ENCODE data around the gene SOX5. TPM values are rescaled to one million over a fixed set of nuclear protein-coding genes. Genes with fewer than 3 reads are reported as not detected.

SOX5 gene
- total and polyA plus RNA-seq, 2 of the 8 experiments (the other 6 are each of a cell fraction or from before 2014, with no cell fraction given), result 2.2 to 2.6 TPM

GRCh38 chr12:23781118-23781517 lies 168.4 kb downstream of the SOX5 start:
- FAIRE-seq (no peak), DNase-seq (ENCODE audit: low read depth in 1 of 2, low spot score in 2 of 2) (no peak)
- Histone ChIP-seq H3K23ac (ENCODE audit: insufficient read length) (no peak overlapping the region), H3K79me2 (ENCODE audit: control insufficient read depth in 1 of 2, insufficient read depth in 2 of 2, low read length in 2 of 2) (no peaks in the 10 kb centered on the region), H3K56ac (replicated peaks; ENCODE audit: insufficient read length, low read depth, low read length) (no peak overlapping the region), H2BK120ac (replicated peaks; ENCODE audit: low read depth, low read length) (no peak overlapping the region), H3K79me1 (ENCODE audit: low read depth, low read length) (no peaks in the 10 kb centered on the region), H3K4ac (replicated peaks; ENCODE audit: insufficient read length, low read depth, low read length) (no peak overlapping the region), H2AFZ (ENCODE audit: low read length) (no peak overlapping the region), H2BK20ac (ENCODE audit: low read length) (no peak overlapping the region), H3K9me3 (ENCODE audit: insufficient read depth in 2 of 2, low read depth in 1 of 2, low read length in 1 of 2) (peaks cover 5 to 6% of the 10 kb centered on the region in 2 experiments; a peak in 3 of 4 replicates), H3K4me1 (replicated peaks in 1 of 4; ENCODE audit: control insufficient read depth in 3 of 4, insufficient read depth in 4 of 4, low read length in 3 of 4) (no peaks in the 10 kb centered on the region), H4K8ac (ENCODE audit: extremely low read depth, insufficient read depth, low read length) (no peak overlapping the region), H3K27me3 (replicated peaks in 1 of 4; ENCODE audit: control insufficient read depth in 3 of 4, extremely low read depth in 1 of 4, insufficient read depth in 3 of 4, low read length in 3 of 4) (no peaks in the 10 kb centered on the region), H4K91ac (replicated peaks; ENCODE audit: insufficient read length, low read length) (no peak overlapping the region), H2BK5ac (ENCODE audit: low read depth, low read length) (no peak overlapping the region), H3K14ac (ENCODE audit: insufficient read length) (no peak overlapping the region), H3K4me2 (ENCODE audit: insufficient read depth in 1 of 2, low read depth in 2 of 2, low read length in 2 of 2) (no peak overlapping the region), H4K5ac (ENCODE audit: insufficient read length, low read depth, low read length) (no peak overlapping the region), H2AK5ac (ENCODE audit: low read depth, low read length) (no peak overlapping the region), H3K9ac (replicated peaks in 1 of 4; ENCODE audit: extremely low read depth in 1 of 4, low read depth in 3 of 4, low read length in 3 of 4) (no peak overlapping the region), H4K20me1 (replicated peaks in 1 of 2; ENCODE audit: control insufficient read depth in 1 of 2, insufficient read depth in 2 of 2, low read length in 2 of 2) (no peaks in the 10 kb centered on the region), H3K36me3 (ENCODE audit: control insufficient read depth in 2 of 4, insufficient read depth in 4 of 4, low read length in 3 of 4) (peaks cover 0 to 5% (median 0%) of the 10 kb centered on the region in 4 experiments; a peak in 1 of 8 replicates), H3K4me3 (ENCODE audit: extremely low read depth in 1 of 4, insufficient read depth in 2 of 4, low read depth in 3 of 4, low read length in 4 of 4) (no peak overlapping the region), H3K27ac (ENCODE audit: low read depth, low read length) (no peak overlapping the region), H3K18ac (ENCODE audit: extremely low read depth, low read length) (no peak overlapping the region), H2BK12ac (ENCODE audit: low read depth, low read length) (no peak overlapping the region), H2BK15ac (ENCODE audit: low read length) (no peak overlapping the region), H3K23me2 (ENCODE audit: low read depth, low read length) (no peaks in the 10 kb centered on the region)
- ChIA-PET CTCF (ENCODE audit: partially characterized antibody) (no interaction called here), POLR2A (ENCODE audit: partially characterized antibody) (no interaction called here)
- WGBS, 2 experiments (ENCODE audit: extremely low coverage in 1 of 2, insufficient coverage in 1 of 2, insufficient read length in 1 of 2, insufficient replicate concordance in 2 of 2, low coverage in 1 of 2, low lambda C conversion rate in 2 of 2, missing lambda C conversion rate in 1 of 2), result 95% methylated on average over 1 of the region's 1 CpG; no CpG with 5 or more reads in 1 of the 2 experiments
- TF ChIP-seq MAFK (IDR thresholded peaks at IDR 0.05; ENCODE audit: low read depth, low read length), result no peak
- TF ChIP-seq NRF1 (IDR thresholded peaks at IDR 0.05; ENCODE audit: low read depth, low read length), result no peak
- TF ChIP-seq TCF12 (IDR thresholded peaks at IDR 0.05; ENCODE audit: low read depth, low read length), result no peak
- no peak for TF ChIP-seq RBBP5 (IDR thresholded peaks at IDR 0.05; ENCODE audit: borderline replicate concordance, low read depth, low read length)
- TF ChIP-seq JUN (IDR thresholded peaks at IDR 0.05; ENCODE audit: low read depth, low read length), result no peak
- no peak for TF ChIP-seq KDM5A (IDR thresholded peaks at IDR 0.05; ENCODE audit: low read length)
- no peak for TF ChIP-seq E2F6 (IDR thresholded peaks at IDR 0.05)
